Spleen (tissue), 7 donors: ENCODE data around the gene TMED6.

Source experiments
- POLR2AphosphoS5 ChIP-seq, 3 donors: sonication (generic); formaldehyde crosslinking; IDR thresholded peaks; one replicate each; pipeline ENCODE4 v1.5.1; 2017; ENCODE audit warnings: antibody characterized with exemption in 3 of 3
- TF ChIP-seq, protein P1 (sequence below), 11 experiments: fragments of 200-600 bp in 7 of 11; fragments of 450-650 bp in 4 of 11; sonication (generic) in 4 of 11; IDR thresholded peaks in 8 of 11; conservative IDR thresholded peaks in 3 of 11; 1 replicate in 7 of 11; 2 replicates in 4 of 11; pipeline versions ENCODE4 v1.4.0 to v1.8.0; 2016 to 2021; ENCODE audit warnings: antibody characterized with exemption in 11 of 11, inconsistent platforms in 4 of 11, mild to moderate bottlenecking in 1 of 11
- donor health status: DM: no; HTN: no; CAD: no; lungs with moderate emphysema.
- donor health status: DM: no; HTN: no; CAD: no.
- donor health status: DM: no; HTN: no; CAD: no.

DNA sequence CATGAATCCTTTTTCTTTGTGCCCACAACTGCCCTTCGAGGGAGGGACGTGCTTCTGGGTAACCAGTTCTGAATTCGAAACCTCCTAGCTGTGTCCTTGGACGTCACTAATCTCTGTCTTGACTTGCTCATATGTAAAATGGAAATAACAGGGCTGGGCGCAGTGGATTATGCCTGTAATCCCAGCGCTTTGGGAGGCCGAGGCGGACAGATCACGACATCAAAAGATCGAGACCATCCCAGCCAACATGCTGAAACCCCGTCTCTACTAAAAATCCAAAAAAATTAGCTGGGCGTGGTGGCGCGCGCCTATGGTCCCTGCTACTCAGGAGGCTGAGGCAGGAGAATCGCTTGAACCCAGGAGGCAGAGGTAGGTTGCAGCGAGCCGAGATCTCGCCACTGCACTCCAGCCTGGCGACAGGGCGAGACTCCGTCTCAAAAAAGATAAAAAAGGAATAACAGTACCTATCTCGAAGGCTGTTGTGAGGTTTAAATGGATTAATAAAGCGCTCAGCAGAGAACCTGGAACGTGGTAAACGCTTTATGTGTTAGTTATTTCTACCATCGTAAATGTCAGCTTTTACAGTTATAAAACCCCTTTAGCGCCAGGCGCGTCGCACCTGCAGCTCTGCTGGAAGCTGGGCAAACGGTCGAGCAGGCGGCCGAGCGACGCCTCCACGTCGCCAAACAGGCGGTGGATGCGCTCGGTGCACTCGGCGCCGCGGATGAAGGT lies 12.9 kb downstream of the TMED6 start:
- TF ChIP-seq, protein P1, sequence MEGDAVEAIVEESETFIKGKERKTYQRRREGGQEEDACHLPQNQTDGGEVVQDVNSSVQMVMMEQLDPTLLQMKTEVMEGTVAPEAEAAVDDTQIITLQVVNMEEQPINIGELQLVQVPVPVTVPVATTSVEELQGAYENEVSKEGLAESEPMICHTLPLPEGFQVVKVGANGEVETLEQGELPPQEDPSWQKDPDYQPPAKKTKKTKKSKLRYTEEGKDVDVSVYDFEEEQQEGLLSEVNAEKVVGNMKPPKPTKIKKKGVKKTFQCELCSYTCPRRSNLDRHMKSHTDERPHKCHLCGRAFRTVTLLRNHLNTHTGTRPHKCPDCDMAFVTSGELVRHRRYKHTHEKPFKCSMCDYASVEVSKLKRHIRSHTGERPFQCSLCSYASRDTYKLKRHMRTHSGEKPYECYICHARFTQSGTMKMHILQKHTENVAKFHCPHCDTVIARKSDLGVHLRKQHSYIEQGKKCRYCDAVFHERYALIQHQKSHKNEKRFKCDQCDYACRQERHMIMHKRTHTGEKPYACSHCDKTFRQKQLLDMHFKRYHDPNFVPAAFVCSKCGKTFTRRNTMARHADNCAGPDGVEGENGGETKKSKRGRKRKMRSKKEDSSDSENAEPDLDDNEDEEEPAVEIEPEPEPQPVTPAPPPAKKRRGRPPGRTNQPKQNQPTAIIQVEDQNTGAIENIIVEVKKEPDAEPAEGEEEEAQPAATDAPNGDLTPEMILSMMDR (IDR thresholded peaks at IDR 0.05 in 8 of 11, conservative IDR thresholded peaks at IDR 0.05 in 3 of 11): no peak
- TF ChIP-seq POLR2AphosphoS5 (IDR thresholded peaks at IDR 0.05): no peak
